ENCODE data around the gene ZBTB16.

Gene ZBTB16

GRCh38 chr11:114289779-114290178 is 230.3 kb downstream of the ZBTB16 start:
- DNase-seq: no peak

GRCh38 chr11:114290503-114291235 is 231.2 kb downstream of the ZBTB16 start:
- DNase-seq: no peak

- DNase-seq: no peak
These were observed 231.9 kb downstream of the ZBTB16 start for GRCh38 chr11:114291381-114291780.

DNA sequence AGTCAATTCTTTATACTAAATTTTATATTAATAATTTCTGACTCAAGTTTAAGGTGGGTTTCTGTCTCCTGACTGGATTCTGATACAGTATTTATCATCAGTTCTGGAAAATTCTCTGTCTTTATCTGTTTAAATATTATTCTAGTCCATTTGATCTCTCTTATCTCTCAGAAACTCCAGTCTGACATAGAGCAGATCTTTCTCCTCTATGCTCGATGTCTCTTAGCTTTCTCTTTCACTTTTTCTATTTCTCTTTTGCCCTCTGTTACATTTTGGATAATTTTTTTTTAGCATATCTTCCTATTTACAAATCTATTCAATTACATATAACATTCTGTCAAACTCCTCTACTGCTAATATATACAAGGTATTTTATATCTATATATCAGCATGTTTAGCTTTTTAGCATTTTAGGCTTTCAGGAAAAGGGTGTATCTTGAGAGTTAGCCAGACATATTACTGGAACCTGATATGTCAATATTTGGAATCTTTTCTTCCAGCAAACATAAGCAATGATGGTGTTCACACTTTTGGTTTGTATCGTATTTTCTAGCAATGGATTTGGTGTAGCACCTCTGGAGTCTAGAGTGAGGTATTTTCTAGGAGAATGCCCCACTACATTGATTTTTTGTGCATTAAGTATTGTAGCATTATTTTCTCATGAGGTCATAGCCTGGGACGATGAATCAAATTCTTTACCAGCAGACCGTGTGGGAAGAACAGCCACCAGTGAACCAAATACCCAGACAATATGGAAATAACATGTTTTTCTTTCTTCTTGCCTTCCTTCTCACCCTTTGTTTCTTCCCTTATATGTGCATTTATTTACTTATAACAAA is 232.6 kb downstream of the ZBTB16 start:
- no peak for DNase-seq

DNA sequence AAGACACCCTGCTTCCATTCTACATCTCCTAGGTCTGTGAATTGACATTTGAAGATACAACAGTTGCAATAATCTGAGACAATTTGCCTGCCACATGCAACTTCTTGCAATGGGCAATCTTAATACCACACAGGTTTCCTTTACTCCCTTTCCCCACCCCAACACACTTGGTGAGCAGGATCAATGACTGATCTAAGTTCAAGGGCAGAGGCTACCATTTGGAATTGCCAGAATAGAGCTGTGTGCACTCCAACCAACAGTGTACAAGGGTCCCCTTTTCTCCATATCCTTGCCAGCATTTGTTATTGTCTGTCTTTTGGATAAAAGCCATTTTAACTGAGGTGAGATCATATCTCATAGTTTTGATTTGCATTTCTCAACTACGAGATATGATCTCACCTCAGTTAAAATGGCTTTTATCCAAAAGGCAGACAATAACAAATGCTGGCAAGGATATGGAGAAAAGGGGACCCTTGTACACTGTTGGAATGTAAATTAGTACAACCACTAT is 233.7 kb downstream of the ZBTB16 start:
- DNase-seq: no peak

- DNase-seq: no peak
These were observed 236.4 kb downstream of the ZBTB16 start, which contains the start of gene NNMT for GRCh38 chr11:114295676-114296604. Gene NNMT (plus strand): TSS chr11:114296399. CDS start chr11:114296557, 158 bp downstream.

GRCh38 chr11:114296605-114297372 is 237.3 kb downstream of the ZBTB16 start:
- no peak for DNase-seq

DNA sequence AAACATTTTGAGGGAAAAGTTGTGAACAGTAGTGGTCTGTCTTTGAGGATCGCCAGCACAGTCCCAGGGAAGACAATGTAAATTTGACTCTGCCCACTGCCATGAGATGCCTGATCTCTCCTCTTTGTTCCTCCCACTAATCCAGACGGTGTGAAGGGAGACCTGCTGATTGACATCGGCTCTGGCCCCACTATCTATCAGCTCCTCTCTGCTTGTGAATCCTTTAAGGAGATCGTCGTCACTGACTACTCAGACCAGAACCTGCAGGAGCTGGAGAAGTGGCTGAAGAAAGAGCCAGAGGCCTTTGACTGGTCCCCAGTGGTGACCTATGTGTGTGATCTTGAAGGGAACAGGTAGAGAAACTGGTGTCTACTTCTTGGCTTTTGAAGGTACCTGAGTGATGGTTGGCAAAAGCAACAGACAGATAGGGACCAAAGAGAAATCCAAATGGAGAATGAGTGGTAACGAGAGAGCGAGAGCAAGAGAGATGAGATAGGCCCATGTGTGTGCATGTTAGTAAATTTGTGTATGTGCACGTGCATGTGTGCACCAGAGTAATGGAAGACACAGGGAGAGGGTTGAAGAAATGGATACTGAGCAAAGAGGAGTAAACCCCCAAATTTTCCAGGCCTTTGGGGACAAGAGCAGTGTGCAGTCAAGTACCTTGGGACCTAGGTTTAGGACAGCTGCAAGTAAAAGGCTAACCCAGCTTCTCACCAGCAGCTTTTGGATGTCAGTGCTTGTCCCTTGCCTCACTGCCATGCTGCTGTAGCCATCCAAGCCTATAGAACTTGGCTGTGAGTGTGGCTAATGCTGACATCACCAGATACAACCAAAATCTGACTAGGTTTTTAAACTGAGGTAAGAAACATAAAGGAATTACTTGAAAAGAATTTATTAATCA is 238.5 kb downstream of the ZBTB16 start:
- DNase-seq: no peak

DNA sequence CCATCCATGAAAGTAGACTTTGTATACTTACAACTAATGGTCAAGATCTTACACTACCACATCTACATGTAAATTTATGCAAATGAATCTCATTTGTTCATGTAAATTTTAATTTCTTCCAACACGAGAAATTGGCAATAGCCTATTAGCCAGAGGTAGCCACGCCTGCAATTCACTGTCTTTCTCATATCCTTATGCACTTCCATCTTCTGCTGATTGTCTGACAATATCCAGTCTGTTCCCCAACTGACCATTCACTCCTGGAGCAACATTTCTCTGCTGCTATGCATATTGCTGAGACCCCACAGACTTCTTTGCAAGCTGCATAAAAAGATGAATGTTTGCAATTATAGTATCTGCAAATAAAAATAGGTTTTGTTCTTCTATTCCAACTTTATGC is 239.2 kb downstream of the ZBTB16 start:
- no peak for DNase-seq
